Adipose tissue (tissue), 3 donors: ENCODE results near the gene SLC18B1. TPM values are rescaled to one million over a fixed set of nuclear protein-coding genes. Genes with fewer than 3 reads are reported as not detected.

Experiments
- H3K27ac ChIP-seq: one replicate; pipeline ENCODE4 v1.5.1; 2013; ENCODE audit warnings: low read depth, low read length
- WGBS, 3 donors: extraction: QIAGEN DNeasy Blood & Tissue Kit; methylation state at CpG; one replicate each; pipeline ENCODE4 v1.1.7; 2013; 5-methylcytosine and 5-hydroxymethylcytosine counted together
- polyA plus RNA-seq, 3 donors: library from polyadenylated mRNA; stranded (reverse); fragments of 200-250 nt; gene quantifications; one replicate each; pipeline ENCODE4 v1.2.3, GENCODE V29; 2013
- donor health status: healthy with polysubstance abuse.
- donor health status: Bipolar disorder and iron deficiency.
- donor health status: healthy.

The SLC18B1 gene
- polyA plus RNA-seq: 1 to 10 TPM; 3.4 to 6.3 (median 5.5) TPM

- no peak within 1 kb of the TSS for H3K27ac ChIP-seq
These were observed at the start of gene SLC18B1 for GRCh38 chr6:132797951-132798868. Gene SLC18B1 (minus strand): TSS chr6:132798637. CDS start chr6:132798456, 181 bp downstream.

GRCh38 chr6:132843316-132844035 is 45.0 kb upstream of the SLC18B1 start:
- WGBS, 3 donors: 57 to 85% (median 81%) methylated on average over 8 of the region's 8 CpGs
- H3K27ac ChIP-seq: no peak overlapping the region

More at GRCh38 chr6:132797951-132798868, at the start of gene SLC18B1:
- WGBS, 3 donors: 0 to 1% (median 1%) methylated on average over 40 to 41 of the region's 41 CpGs

- H3K27ac ChIP-seq: no peak overlapping the region
- 46 to 66% (median 62%) methylated on average over 1 of the region's 1 CpG for WGBS, 3 donors
These were observed 43.5 kb upstream of the SLC18B1 start for GRCh38 chr6:132841966-132842365.

GRCh38 chr6:132832891-132833290 is 34.5 kb upstream of the SLC18B1 start:
- 79 to 90% (median 86%) methylated on average over 6 of the region's 6 CpGs for WGBS, 3 donors
- no peak overlapping the region for H3K27ac ChIP-seq

GRCh38 chr6:132830334-132830751 is 31.9 kb upstream of the SLC18B1 start:
- WGBS, 3 donors: 44 to 53% (median 48%) methylated on average over 3 of the region's 3 CpGs
- no peak overlapping the region for H3K27ac ChIP-seq

- 64 to 77% (median 70%) methylated on average over 5 of the region's 5 CpGs for WGBS, 3 donors
- H3K27ac ChIP-seq: no peak overlapping the region
These were observed 22.4 kb upstream of the SLC18B1 start for GRCh38 chr6:132820629-132821381.

GRCh38 chr6:132819405-132820161 is 21.1 kb upstream of the SLC18B1 start:
- WGBS, 3 donors: 68 to 90% (median 90%) methylated on average over 4 of the region's 4 CpGs
- H3K27ac ChIP-seq: no peak overlapping the region

- no peak overlapping the region for H3K27ac ChIP-seq
- WGBS, 3 donors: 54 to 82% (median 79%) methylated on average over 6 of the region's 6 CpGs
These were observed 20.2 kb upstream of the SLC18B1 start for GRCh38 chr6:132818404-132819359.

- 80 to 91% (median 89%) methylated on average over 10 of the region's 10 CpGs for WGBS, 3 donors
These were observed 19.3 kb upstream of the SLC18B1 start for GRCh38 chr6:132817554-132818403.

GRCh38 chr6:132816660-132817059 is 18.2 kb upstream of the SLC18B1 start:
- 62 to 68% (median 66%) methylated on average over 4 of the region's 4 CpGs for WGBS, 3 donors

More at GRCh38 chr6:132817554-132818403, 19.3 kb upstream of the SLC18B1 start:
- no peak overlapping the region for H3K27ac ChIP-seq

GRCh38 chr6:132814716-132815570 is 16.5 kb upstream of the SLC18B1 start:
- 0 to 1% (median 0%) methylated on average over 27 of the region's 27 CpGs for WGBS, 3 donors

More at GRCh38 chr6:132816660-132817059, 18.2 kb upstream of the SLC18B1 start:
- no peak overlapping the region for H3K27ac ChIP-seq

GRCh38 chr6:132813173-132813856 is 14.9 kb upstream of the SLC18B1 start:
- peak overlapping the region; percentile 41 for H3K27ac ChIP-seq
- 0 to 1% (median 0%) methylated on average over 27 of the region's 27 CpGs for WGBS, 3 donors

More at GRCh38 chr6:132814716-132815570, 16.5 kb upstream of the SLC18B1 start:
- H3K27ac ChIP-seq: no peak overlapping the region

GRCh38 chr6:132812756-132813172 is 14.3 kb upstream of the SLC18B1 start:
- no peak overlapping the region for H3K27ac ChIP-seq
- WGBS, 3 donors: 0 to 4% (median 1%) methylated on average over 5 of the region's 5 CpGs

GRCh38 chr6:132812255-132812732 is 13.9 kb upstream of the SLC18B1 start:
- H3K27ac ChIP-seq: no peak overlapping the region
- 12 to 15% (median 14%) methylated on average over 2 of the region's 2 CpGs for WGBS, 3 donors
